CD8-positive, alpha-beta memory T cell (primary cell): ENCODE results near the gene TMEM205. TPM values are rescaled to one million over a fixed set of nuclear protein-coding genes. Genes with fewer than 3 reads are reported as not detected.
"Not testable (repeated sequence)": the region's sequence is repeated elsewhere in the genome, so short reads cannot be mapped to it uniquely, and the experiment has no call there.

Experiments used
- CTCF ChIA-PET: fragments of 350-600 bp; sonication (Branson Sonifier 250); formaldehyde crosslinking; loops from one replicate; lab custom pipeline; 2021; ENCODE audit warnings: antibody characterized with exemption; lab: Charles Lee
- POLR2A ChIA-PET: fragments of 350-600 bp; sonication (Branson Sonifier 250); formaldehyde crosslinking; loops from one replicate; lab custom pipeline; 2021; ENCODE audit warnings: antibody characterized with exemption; lab: Charles Lee
- DNase-seq, 5 donors: peaks; one replicate each; pipeline versions ENCODE4 v3.0.0 to v3.0.0-alpha.2; 2020 to 2022; ENCODE audit warnings: mixed read lengths in 1 of 5
- H3K27ac ChIP-seq: one replicate; pipeline ENCODE4 v1.7.0; 2013; ENCODE audit warnings: low read depth, mild to moderate bottlenecking, low read length, moderate library complexity
- H3K27me3 ChIP-seq: 2 replicates; pipeline ENCODE4 v1.7.0; 2013; ENCODE audit warnings: low read length, mild to moderate bottlenecking; ENCODE audit not compliant: insufficient read depth, poor library complexity, severe bottlenecking
- H3K36me3 ChIP-seq: 2 replicates; pipeline ENCODE4 v1.7.0; 2013; ENCODE audit warnings: mild to moderate bottlenecking, low read length, moderate library complexity; ENCODE audit not compliant: insufficient read depth
- H3K4me1 ChIP-seq: 2 replicates; pipeline ENCODE4 v1.7.0; 2013; ENCODE audit warnings: mild to moderate bottlenecking, low read length, moderate library complexity; ENCODE audit not compliant: insufficient read depth
- H3K4me3 ChIP-seq: 2 replicates; pipeline ENCODE4 v1.7.0; 2013; ENCODE audit warnings: mild to moderate bottlenecking, low read length
- H3K9me3 ChIP-seq: 2 replicates; pipeline ENCODE4 v1.7.0; 2013; ENCODE audit warnings: mild to moderate bottlenecking, low read length
- H3K27ac Mint-ChIP-seq, 8 donors: one replicate each; pipeline ENCODE4 v1.8.0; 2020 to 2021; ENCODE audit warnings: mixed read lengths in 8 of 8, mild to moderate bottlenecking in 6 of 8, inconsistent platforms in 3 of 8, moderate library complexity in 3 of 8
- H3K27me3 Mint-ChIP-seq, 2 donors: one replicate each; pipeline ENCODE4 v1.8.0; 2020 to 2021; ENCODE audit warnings: mixed read lengths in 2 of 2, mild to moderate bottlenecking in 1 of 2, moderate library complexity in 1 of 2
- H3K36me3 Mint-ChIP-seq, 3 donors: one replicate each; pipeline ENCODE4 v1.8.0; 2020 to 2021; ENCODE audit warnings: mixed read lengths in 3 of 3, inconsistent platforms in 1 of 3, mild to moderate bottlenecking in 1 of 3
- H3K4me1 Mint-ChIP-seq, 3 donors: one replicate each; pipeline ENCODE4 v1.8.0; 2020 to 2021; ENCODE audit warnings: mixed read lengths in 3 of 3, inconsistent platforms in 1 of 3, mild to moderate bottlenecking in 1 of 3
- H3K4me3 Mint-ChIP-seq, 7 donors: one replicate each; pipeline ENCODE4 v1.8.0; 2020 to 2021; ENCODE audit warnings: mixed read lengths in 7 of 7, mild to moderate bottlenecking in 6 of 7, moderate library complexity in 4 of 7, inconsistent platforms in 2 of 7
- H3K9me3 Mint-ChIP-seq, 5 donors: one replicate each; pipeline ENCODE4 v1.8.0; 2020 to 2022; ENCODE audit warnings: mixed read lengths in 5 of 5, mild to moderate bottlenecking in 3 of 5, moderate library complexity in 2 of 5, inconsistent platforms in 1 of 5
- polyA plus RNA-seq: library from polyadenylated mRNA; unstranded; fragments of 300-500 nt; fragmentation: Illumina TruSeq; gene quantifications from one replicate; pipeline ENCODE4 v1.2.3, GENCODE V29; 2021
- total RNA-seq, 2 experiments: library from RNA; stranded (reverse); gene quantifications; one replicate each; pipeline ENCODE4 v1.2.3, GENCODE V29; 2021

The TMEM205 gene
- total and polyA plus RNA-seq, 3 experiments from 2014 or later: 24.8 to 75.9 (median 30.5) TPM

DNA sequence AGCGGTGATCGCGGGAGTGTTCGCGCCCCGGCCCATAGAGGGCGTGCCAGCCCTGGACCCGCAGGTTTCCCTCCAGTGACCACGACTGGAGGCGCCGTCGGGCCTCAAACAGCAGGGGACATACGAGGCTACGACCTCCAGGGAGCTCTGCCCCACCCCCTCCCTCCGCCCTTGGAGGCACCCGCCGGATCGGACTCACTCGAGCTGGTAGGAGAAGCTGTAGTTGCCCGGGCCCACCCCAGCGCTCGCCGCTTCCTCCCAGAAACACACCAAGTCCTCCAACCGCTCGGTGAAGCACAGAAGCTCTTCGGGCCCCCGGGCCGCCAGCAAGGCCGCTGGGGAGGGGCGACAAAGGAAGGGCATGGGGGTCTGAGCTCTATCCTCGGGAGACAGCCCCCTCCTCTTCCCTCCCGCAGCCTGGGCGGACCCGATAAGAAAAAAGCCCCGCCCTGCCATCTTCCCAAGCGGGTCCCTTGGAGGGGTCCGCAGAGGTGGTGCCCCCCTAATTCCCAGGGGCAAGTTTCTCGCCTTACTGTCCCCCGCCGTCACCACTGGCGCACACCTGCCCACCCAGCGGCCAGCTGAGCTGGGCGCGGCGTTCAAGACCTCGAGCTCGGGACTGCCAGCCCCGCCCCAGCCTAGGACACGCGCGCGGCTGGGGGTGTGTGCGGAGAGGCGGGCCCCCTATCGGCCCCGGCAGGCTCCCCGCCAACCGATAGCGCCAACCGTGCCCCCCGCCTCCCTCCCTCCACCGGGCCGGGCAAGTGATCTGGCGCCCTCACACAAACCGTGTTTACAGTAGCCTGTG lies 37.0 kb upstream of the TMEM205 start:
- Mint-ChIP-seq H3K4me3 (peak overlapping the region; percentile 56 to 84 (median 66)), H3K9me3 (peaks cover 0 to 3% (median 0%) of the 10 kb centered on the region in 5 donors), H3K27ac (peak overlapping the region; percentile 34 to 92 (median 84)), H3K36me3 (peaks cover 0 to 4% (median 2%) of the 10 kb centered on the region in 3 donors), H3K27me3 (peaks cover 13 to 15% of the 10 kb centered on the region in 2 donors), H3K4me1 (peaks cover 28 to 43% (median 42%) of the 10 kb centered on the region in 3 donors)
- peaks cover 42% of the 10 kb centered on the region for H3K4me1 ChIP-seq
- no peak overlapping the region for H3K4me3 ChIP-seq
- H3K27me3 ChIP-seq: peaks cover 5% of the 10 kb centered on the region
- H3K27ac ChIP-seq: peak overlapping the region; percentile 47
- POLR2A ChIA-PET: interaction anchor here (0.6 to 1.5 kb wide), 5 partner anchors 9 to 407 kb away, joined by 3 to 6 read pairs (median 5); partner anchors contain the start of genes ELOF1, ODAD3, PRKCSH and SWSAP1
- CTCF ChIA-PET: interaction anchor here (0.6 to 4.2 kb wide), 12 partner anchors 9 to 228 kb away, joined by 3 to 21 read pairs (median 6); partner anchors contain the start of genes ECSIT, ODAD3, PRKCSH and SWSAP1
- DNase-seq: peak in 4 of 5 donors; percentile 29 to 60 (median 34)
- H3K9me3 ChIP-seq: no peaks in the 10 kb centered on the region
- no peaks in the 10 kb centered on the region for H3K36me3 ChIP-seq

DNA sequence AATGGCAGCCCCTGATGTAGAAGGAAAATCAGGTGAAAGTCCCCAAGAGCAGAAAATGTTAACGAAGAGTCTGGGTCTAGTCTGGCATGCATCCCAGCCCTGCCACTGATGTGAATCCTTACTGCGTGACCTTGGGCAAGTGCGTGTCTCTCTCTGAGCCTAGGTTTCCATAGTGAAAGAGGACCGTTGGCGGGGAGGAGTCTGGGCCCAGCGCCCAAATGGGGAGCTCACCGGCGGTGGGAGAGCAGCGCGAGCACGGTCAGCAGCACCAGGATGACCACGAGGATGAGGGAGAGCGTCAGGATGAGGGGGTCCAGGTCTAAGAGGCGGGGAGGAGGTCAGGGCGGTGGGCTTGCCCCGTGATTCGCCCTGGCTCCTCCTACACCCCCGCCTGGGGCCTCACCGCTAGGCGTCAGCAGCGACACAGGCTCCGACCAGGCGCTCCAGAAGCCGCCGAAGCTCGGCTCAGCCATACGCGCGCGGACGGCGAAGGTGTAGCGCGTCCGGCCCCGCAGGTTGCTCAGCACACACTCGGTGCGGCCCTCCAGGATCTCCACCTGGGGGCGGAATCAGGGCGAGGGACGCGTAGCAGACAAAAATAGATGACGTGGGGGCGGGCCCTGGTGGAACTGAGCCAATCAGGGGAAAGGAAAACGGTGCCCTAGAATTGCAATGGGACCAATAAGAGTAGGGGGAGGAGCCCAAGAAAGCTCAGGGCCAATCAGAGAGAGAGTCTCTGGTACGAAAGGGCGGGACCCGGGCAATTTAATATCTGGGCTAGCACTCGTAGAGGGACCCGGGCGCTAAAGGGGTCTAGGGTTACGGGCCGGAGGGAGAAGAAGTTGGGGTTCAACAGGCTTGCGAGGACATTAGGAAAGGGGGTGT lies 34.8 kb upstream of the TMEM205 start:
- peaks cover 52% of the 10 kb centered on the region for H3K4me1 ChIP-seq
- Mint-ChIP-seq H3K9me3 (peaks cover 0 to 3% (median 0%) of the 10 kb centered on the region in 5 donors), H3K27me3 (peaks cover 13 to 15% of the 10 kb centered on the region in 2 donors), H3K27ac (peak overlapping the region; percentile 95 to 100 (median 98)), H3K4me3 (peak overlapping the region; percentile 84 to 98 (median 92)), H3K4me1 (peaks cover 34 to 53% (median 46%) of the 10 kb centered on the region in 3 donors), H3K36me3 (peaks cover 4 to 8% (median 8%) of the 10 kb centered on the region in 3 donors)
- peak; percentile 93 to 99 (median 98) for DNase-seq
- no peaks in the 10 kb centered on the region for H3K9me3 ChIP-seq
- H3K4me3 ChIP-seq: peak overlapping the region; percentile 67
- H3K27ac ChIP-seq: peak overlapping the region; percentile 89
- POLR2A ChIA-PET: interaction anchor here (0.6 to 2.1 kb wide), 7 partner anchors 19 to 198 kb away, joined by 3 to 13 read pairs (median 5); partner anchors contain the start of genes CCDC159, ELOF1, ODAD3 and PRKCSH
- CTCF ChIA-PET: interaction anchor here (0.5 to 4.2 kb wide), 36 partner anchors 9 to 685 kb away, joined by 3 to 35 read pairs (median 4); partner anchors contain the start of genes CCDC159, ECSIT, ELAVL3 and ELOF1
- peaks cover 5% of the 10 kb centered on the region for H3K27me3 ChIP-seq
- H3K36me3 ChIP-seq: no peaks in the 10 kb centered on the region

DNA sequence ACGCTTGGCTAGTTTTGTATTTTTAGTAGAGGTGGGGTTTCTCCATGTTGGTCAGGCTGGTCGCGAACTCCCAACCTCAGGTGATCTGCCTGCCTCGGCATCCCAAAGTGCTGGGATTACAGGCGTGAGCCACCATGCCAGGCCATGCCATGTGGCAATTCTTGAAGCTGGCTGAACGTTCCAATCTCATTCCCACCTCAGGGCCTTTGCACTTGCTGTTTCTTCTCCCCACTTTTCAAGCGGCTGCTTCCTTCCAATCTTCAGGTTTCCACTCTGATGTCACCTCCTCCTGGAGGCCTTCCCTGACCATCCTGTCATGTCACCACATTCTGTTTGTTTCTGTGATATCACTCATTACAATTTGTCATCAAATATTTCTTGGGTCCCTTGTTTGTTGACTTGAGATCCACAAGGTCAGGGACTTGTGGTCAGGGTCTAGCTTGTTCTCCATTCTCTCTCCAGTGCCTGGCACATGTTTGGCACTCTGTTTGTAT lies 33.8 kb upstream of the TMEM205 start:
- Histone ChIP-seq H3K4me3 (peak overlapping the region; percentile 67), H3K27me3 (peaks cover 5% of the 10 kb centered on the region), H3K36me3 (no peaks in the 10 kb centered on the region), H3K27ac (peak overlapping the region; percentile 89), H3K4me1 (peaks cover 57% of the 10 kb centered on the region), H3K9me3 (no peaks in the 10 kb centered on the region)
- Mint-ChIP-seq H3K27ac (peak overlapping the region in 7 of 8 donors; percentile 95 to 100 (median 98)), H3K36me3 (peaks cover 4 to 11% (median 8%) of the 10 kb centered on the region in 3 donors), H3K4me1 (peaks cover 34 to 59% (median 46%) of the 10 kb centered on the region in 3 donors), H3K4me3 (peak overlapping the region; percentile 84 to 98 (median 92)), H3K27me3 (peaks cover 13 to 15% of the 10 kb centered on the region in 2 donors), H3K9me3 (peaks cover 0 to 3% (median 0%) of the 10 kb centered on the region in 5 donors)
- POLR2A ChIA-PET: interaction anchor here (0.5 to 2.1 kb wide), 2 partner anchors 55 to 85 kb away, joined by 7 to 13 read pairs; partner anchors contain the start of genes ODAD3 and PRKCSH
- CTCF ChIA-PET: interaction anchor here (0.6 to 2.7 kb wide), 7 partner anchors 10 to 289 kb away, joined by 3 to 35 read pairs (median 10); partner anchors contain the start of genes CCDC159, ELAVL3, ODAD3 and PRKCSH
- DNase-seq: no peak

DNA sequence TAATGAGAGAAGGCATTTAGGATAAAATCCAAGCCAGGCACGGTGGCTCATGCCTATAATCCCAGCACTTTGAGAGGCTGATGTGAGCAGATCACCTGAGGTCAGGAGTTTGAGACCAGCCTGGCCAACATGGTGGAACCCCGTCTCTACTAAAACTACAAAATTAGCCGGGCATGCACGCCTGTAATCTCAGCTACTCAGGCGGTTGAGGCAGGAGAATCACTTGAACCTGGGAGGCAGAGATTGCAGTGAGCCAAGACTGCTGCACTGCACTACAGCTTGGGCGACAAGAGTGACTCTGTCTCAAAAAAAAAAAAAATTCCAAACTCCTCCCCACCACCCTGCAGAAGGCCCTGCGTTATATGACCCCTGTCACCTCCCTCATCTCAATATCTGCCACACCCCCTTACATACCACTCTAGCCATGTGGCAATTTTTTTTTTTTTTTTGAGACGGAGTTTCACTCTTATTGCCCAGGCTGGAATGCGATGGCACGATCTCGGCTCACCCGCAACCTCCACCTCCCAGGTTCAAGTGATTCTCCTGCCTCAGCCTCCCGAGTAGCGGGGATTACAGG lies 33.3 kb upstream of the TMEM205 start:
- DNase-seq, H3K27me3 ChIP-seq, H3K4me3 ChIP-seq, H3K9me3 ChIP-seq, H3K36me3 ChIP-seq, H3K9me3 Mint-ChIP-seq, H3K27ac ChIP-seq: not testable (repeated sequence)
- Mint-ChIP-seq H3K4me1 (peaks cover 34 to 54% (median 43%) of the 10 kb centered on the region in 3 donors), H3K27me3 (peaks cover 11% of the 10 kb centered on the region in 2 donors), H3K36me3 (peaks cover 4 to 11% (median 8%) of the 10 kb centered on the region in 3 donors), H3K4me3 (peak overlapping the region in 1 of 7 donors; percentile 18), H3K27ac (peak overlapping the region in 3 of 8 donors; percentile 23 to 100 (median 36))
- CTCF ChIA-PET: interaction anchor here (0.6 to 2.7 kb wide), 5 partner anchors 10 to 289 kb away, joined by 3 to 35 read pairs (median 10); partner anchors contain the start of genes CCDC159, ELAVL3 and TMEM205
- POLR2A ChIA-PET: interaction anchor here (0.5 kb wide), 1 partner anchor 85 kb away, joined by 7 read pairs; no protein-coding TSS in a partner anchor
- peaks cover 57% of the 10 kb centered on the region for H3K4me1 ChIP-seq

DNA sequence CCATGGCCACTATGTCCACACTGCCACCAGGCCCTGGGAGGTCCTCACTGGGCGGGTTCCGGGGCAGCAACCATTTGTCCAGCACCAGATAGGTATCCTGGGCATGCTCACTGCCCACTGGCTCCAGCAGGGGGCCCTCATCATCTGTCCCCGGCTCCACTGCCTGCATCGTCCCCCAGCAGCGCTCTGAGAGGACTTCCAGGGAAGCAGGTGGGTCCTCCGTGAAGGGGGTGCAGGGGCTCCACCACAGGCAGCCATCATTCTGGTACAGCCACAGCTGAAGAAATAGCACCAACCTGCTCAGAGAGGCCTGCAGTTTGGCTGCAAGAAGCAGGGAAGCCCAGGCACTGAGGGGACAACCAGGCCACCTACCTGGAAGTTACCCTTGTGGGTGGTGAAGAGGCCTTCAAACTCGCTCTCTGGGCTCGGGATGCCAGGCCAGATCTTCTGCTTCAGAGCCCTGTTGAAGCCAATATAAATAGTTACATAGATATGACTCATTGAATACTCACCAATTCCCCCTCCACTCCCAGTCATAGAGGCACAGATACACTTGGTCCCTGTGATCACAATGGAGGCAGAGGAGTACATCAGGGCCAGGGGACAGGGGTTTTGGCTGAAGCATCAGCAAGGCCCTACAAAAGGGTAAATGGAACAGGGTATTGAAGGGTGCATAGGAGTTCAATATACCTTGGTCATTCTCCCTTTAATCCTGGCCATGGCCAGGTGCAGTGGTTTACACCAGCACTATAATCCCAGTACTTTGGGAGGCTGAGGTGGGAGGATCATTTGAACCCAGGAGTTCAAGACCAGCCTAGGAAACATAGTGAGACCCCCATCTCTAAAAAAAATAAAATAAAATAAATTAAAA lies 32.5 kb upstream of the TMEM205 start:
- H3K9me3 Mint-ChIP-seq: peaks cover 0 to 3% (median 0%) of the 10 kb centered on the region in 5 donors
- Histone ChIP-seq H3K4me1 (peaks cover 61% of the 10 kb centered on the region), H3K27me3 (peaks cover 5% of the 10 kb centered on the region), H3K27ac (no peak overlapping the region), H3K36me3 (no peaks in the 10 kb centered on the region), H3K4me3 (no peak overlapping the region), H3K9me3 (no peaks in the 10 kb centered on the region)
- peak overlapping the region in 3 of 7 donors; percentile 25 to 52 (median 45) for H3K4me3 Mint-ChIP-seq
- CTCF ChIA-PET: interaction anchor here (0.9 to 1.4 kb wide), 2 partner anchors 30 to 57 kb away, joined by 3 read pairs; partner anchors contain the start of gene PRKCSH
- H3K36me3 Mint-ChIP-seq: peaks cover 4 to 11% (median 8%) of the 10 kb centered on the region in 3 donors
- peak overlapping the region in 3 of 8 donors; percentile 34 to 89 (median 80) for H3K27ac Mint-ChIP-seq
- peaks cover 10 to 11% of the 10 kb centered on the region in 2 donors for H3K27me3 Mint-ChIP-seq
- POLR2A ChIA-PET: interaction anchor here (0.6 to 1.3 kb wide), 2 partner anchors 10 to 387 kb away, joined by 3 to 5 read pairs; no protein-coding TSS in a partner anchor
- DNase-seq: no peak
- H3K4me1 Mint-ChIP-seq: peaks cover 34 to 53% (median 42%) of the 10 kb centered on the region in 3 donors

DNA sequence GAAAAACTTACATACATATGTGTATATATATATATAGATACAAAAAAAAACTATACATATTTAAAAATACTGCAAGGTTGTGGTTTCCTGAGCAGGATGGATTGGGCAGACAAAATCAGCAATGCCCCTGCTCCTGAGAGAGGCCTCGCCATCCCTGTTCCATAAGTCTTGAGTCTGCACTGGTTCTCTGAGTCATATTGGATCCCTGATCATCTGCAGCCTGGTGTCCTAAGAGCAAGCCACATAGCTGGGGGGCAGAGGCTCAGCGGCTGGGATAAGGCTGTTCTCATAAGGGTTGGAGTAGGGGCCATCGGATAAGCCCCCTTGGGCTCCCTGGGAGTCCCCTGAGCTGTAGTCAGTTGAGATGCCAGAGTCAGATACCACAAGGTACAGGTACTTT lies 31.7 kb upstream of the TMEM205 start:
- H3K4me1 Mint-ChIP-seq: peaks cover 31 to 46% (median 39%) of the 10 kb centered on the region in 3 donors

More for the DNA sequence above, 31.7 kb upstream of the TMEM205 start:
- Histone ChIP-seq H3K27ac (no peak overlapping the region), H3K27me3 (peaks cover 3% of the 10 kb centered on the region), H3K9me3 (no peaks in the 10 kb centered on the region), H3K36me3 (no peaks in the 10 kb centered on the region), H3K4me1 (peaks cover 60% of the 10 kb centered on the region), H3K4me3 (no peak overlapping the region)
- DNase-seq: no peak
- peak overlapping the region in 1 of 7 donors; percentile 45 for H3K4me3 Mint-ChIP-seq
- peaks cover 0 to 3% (median 0%) of the 10 kb centered on the region in 5 donors for H3K9me3 Mint-ChIP-seq
- H3K27me3 Mint-ChIP-seq: peaks cover 7 to 8% of the 10 kb centered on the region in 2 donors
- CTCF ChIA-PET: interaction anchor here (0.9 to 1.4 kb wide), 4 partner anchors 9 to 105 kb away, joined by 3 to 13 read pairs (median 3); partner anchors contain the start of gene PRKCSH
- peaks cover 4 to 11% (median 10%) of the 10 kb centered on the region in 3 donors for H3K36me3 Mint-ChIP-seq
- H3K27ac Mint-ChIP-seq: no peak overlapping the region
- POLR2A ChIA-PET: interaction anchor here (0.6 to 1.3 kb wide), 2 partner anchors 9 to 388 kb away, joined by 3 to 5 read pairs; no protein-coding TSS in a partner anchor
